Stomach smooth muscle (tissue), 2 donors: ENCODE results near the gene AGPAT3.
"Not testable (repeated sequence)": the region's sequence is repeated elsewhere in the genome, so short reads cannot be mapped to it uniquely, and the experiment has no call there.

Experiments
- H3K27ac ChIP-seq: one replicate; pipeline ENCODE4 v1.7.0; 2013; ENCODE audit warnings: mild to moderate bottlenecking, low read length, inconsistent platforms
- H3K27me3 ChIP-seq, 2 donors: one replicate each; pipeline ENCODE4 v1.7.0; 2013; ENCODE audit warnings: low read length in 2 of 2; ENCODE audit not compliant: insufficient read depth in 2 of 2, control insufficient read depth in 1 of 2
- H3K36me3 ChIP-seq, 2 donors: one replicate each; pipeline ENCODE4 v1.7.0; 2013; ENCODE audit warnings: low read length in 2 of 2; ENCODE audit not compliant: control insufficient read depth in 2 of 2, insufficient read depth in 2 of 2
- H3K4me1 ChIP-seq: one replicate; pipeline ENCODE4 v1.7.0; 2013; ENCODE audit warnings: low read length; ENCODE audit not compliant: control insufficient read depth, insufficient read depth
- H3K4me3 ChIP-seq, 2 donors: one replicate each; pipeline ENCODE4 v1.7.0; 2013; ENCODE audit warnings: low read length in 2 of 2
- H3K9ac ChIP-seq, 2 donors: one replicate each; pipeline ENCODE4 v1.7.0; 2013; ENCODE audit warnings: low read length in 2 of 2, mild to moderate bottlenecking in 1 of 2
- H3K9me3 ChIP-seq, 2 donors: one replicate each; pipeline ENCODE4 v1.7.0; 2013; ENCODE audit warnings: low read length in 2 of 2; ENCODE audit not compliant: control insufficient read depth in 2 of 2
- donor health status: healthy.
- donor health status: Pancreatic carcinoma.

The AGPAT3 gene

GRCh38 chr21:43864962-43865539, at the start of gene AGPAT3:
Gene AGPAT3 (plus strand): TSS chr21:43865223. CDS start chr21:43959682, 94,459 bp downstream.
- Histone ChIP-seq H3K27me3 (no peaks in the 10 kb centered on the region), H3K9ac (peak within 1 kb of the TSS; percentile 48 to 55), H3K9me3 (no peaks in the 10 kb centered on the region), H3K36me3 (no peaks in the 10 kb centered on the region), H3K27ac (peak within 1 kb of the TSS; percentile 76), H3K4me1 (peaks cover 25% of the 10 kb centered on the region), H3K4me3 (peak within 1 kb of the TSS; percentile 72 to 73)

GRCh38 chr21:43815991-43816390, 49.0 kb upstream of the AGPAT3 start:
- no peak overlapping the region for H3K9ac ChIP-seq
- no peak overlapping the region for H3K27ac ChIP-seq
- no peaks in the 10 kb centered on the region for H3K27me3 ChIP-seq
- peaks cover 0 to 8% of the 10 kb centered on the region in 2 donors for H3K9me3 ChIP-seq
- peaks cover 0 to 2% of the 10 kb centered on the region in 2 donors for H3K36me3 ChIP-seq
- H3K4me3 ChIP-seq = no peak overlapping the region
- peaks cover 4% of the 10 kb centered on the region for H3K4me1 ChIP-seq

GRCh38 chr21:43816611-43817071, 48.4 kb upstream of the AGPAT3 start:
- Histone ChIP-seq H3K4me3 (no peak overlapping the region), H3K9ac (no peak overlapping the region), H3K9me3 (peaks cover 0 to 8% of the 10 kb centered on the region in 2 donors), H3K36me3 (peaks cover 0 to 2% of the 10 kb centered on the region in 2 donors), H3K4me1 (no peaks in the 10 kb centered on the region), H3K27ac (no peak overlapping the region), H3K27me3 (no peaks in the 10 kb centered on the region)

GRCh38 chr21:43817157-43818086, 47.6 kb upstream of the AGPAT3 start:
- Histone ChIP-seq H3K9me3 (peaks cover 0 to 8% of the 10 kb centered on the region in 2 donors), H3K27me3 (no peaks in the 10 kb centered on the region), H3K4me1 (no peaks in the 10 kb centered on the region), H3K9ac (no peak overlapping the region), H3K36me3 (peaks cover 0 to 2% of the 10 kb centered on the region in 2 donors), H3K4me3 (no peak overlapping the region), H3K27ac (no peak overlapping the region)

- no peaks in the 10 kb centered on the region for H3K27me3 ChIP-seq
- H3K9ac ChIP-seq = no peak overlapping the region
- no peak overlapping the region for H3K27ac ChIP-seq
- no peak overlapping the region for H3K4me3 ChIP-seq
- no peaks in the 10 kb centered on the region for H3K4me1 ChIP-seq
- H3K9me3 ChIP-seq = peaks cover 0 to 8% of the 10 kb centered on the region in 2 donors
- H3K36me3 ChIP-seq = peaks cover 0 to 2% of the 10 kb centered on the region in 2 donors
These were observed 46.3 kb upstream of the AGPAT3 start for GRCh38 chr21:43818685-43819084.

- H3K27me3 ChIP-seq = no peaks in the 10 kb centered on the region
These were observed 45.3 kb upstream of the AGPAT3 start for GRCh38 chr21:43819511-43820405.

GRCh38 chr21:43820466-43820865, 44.6 kb upstream of the AGPAT3 start:
- Histone ChIP-seq H3K9ac (no peak overlapping the region), H3K27ac (no peak overlapping the region), H3K4me1 (peaks cover 4% of the 10 kb centered on the region), H3K4me3 (no peak overlapping the region), H3K9me3 (peaks cover 0 to 8% of the 10 kb centered on the region in 2 donors), H3K36me3 (peaks cover 0 to 2% of the 10 kb centered on the region in 2 donors), H3K27me3 (no peaks in the 10 kb centered on the region)

More at GRCh38 chr21:43819511-43820405, 45.3 kb upstream of the AGPAT3 start:
- H3K9me3 ChIP-seq = peaks cover 0 to 8% of the 10 kb centered on the region in 2 donors
- H3K4me3 ChIP-seq = no peak overlapping the region
- H3K27ac ChIP-seq = no peak overlapping the region
- H3K9ac ChIP-seq = no peak overlapping the region
- peaks cover 0 to 2% of the 10 kb centered on the region in 2 donors for H3K36me3 ChIP-seq
- peaks cover 3% of the 10 kb centered on the region for H3K4me1 ChIP-seq

GRCh38 chr21:43822166-43822565, 42.9 kb upstream of the AGPAT3 start:
- not testable (repeated sequence) for H3K27ac ChIP-seq

GRCh38 chr21:43822741-43823140, 42.3 kb upstream of the AGPAT3 start:
- H3K4me3 ChIP-seq, H3K27ac ChIP-seq, H3K9ac ChIP-seq, H3K9me3 ChIP-seq, H3K36me3 ChIP-seq: not testable (repeated sequence)
- Histone ChIP-seq H3K27me3 (peaks cover 13% of the 10 kb centered on the region in 2 donors), H3K4me1 (peaks cover 12% of the 10 kb centered on the region)

More at GRCh38 chr21:43822166-43822565, 42.9 kb upstream of the AGPAT3 start:
- H3K4me3 ChIP-seq, H3K9ac ChIP-seq, H3K9me3 ChIP-seq, H3K36me3 ChIP-seq: not testable (repeated sequence)
- peaks cover 12% of the 10 kb centered on the region for H3K4me1 ChIP-seq
- H3K27me3 ChIP-seq = peaks cover 13% of the 10 kb centered on the region in 2 donors
